CD1c-positive myeloid dendritic cell (primary cell): ENCODE measurements around the gene ERBB4.

Source experiments
- DNase-seq: peaks from one replicate; pipeline ENCODE4 v3.0.0-alpha.2; 2016; ENCODE audit errors: extremely low spot score

ERBB4 gene

DNA sequence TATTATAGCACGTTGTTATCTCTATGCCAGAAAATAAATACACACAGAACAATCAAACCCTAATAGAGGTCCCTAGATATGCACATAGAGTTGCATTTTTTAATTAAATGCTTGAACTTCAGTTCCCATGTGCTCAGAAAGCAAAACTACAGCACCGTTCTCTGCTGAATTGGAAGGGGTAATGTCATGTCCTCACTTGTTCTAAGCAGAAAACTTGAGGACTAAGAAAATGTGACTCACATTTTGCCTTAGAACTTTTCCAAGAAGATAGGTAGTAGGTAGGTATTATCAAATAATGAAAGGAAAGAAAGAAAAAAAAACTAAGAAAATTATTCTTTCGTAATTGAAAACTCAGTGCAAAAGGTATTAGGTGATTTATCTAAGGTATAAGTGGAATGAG, 607.3 kb downstream of the ERBB4 start:
- no peak for DNase-seq

DNA sequence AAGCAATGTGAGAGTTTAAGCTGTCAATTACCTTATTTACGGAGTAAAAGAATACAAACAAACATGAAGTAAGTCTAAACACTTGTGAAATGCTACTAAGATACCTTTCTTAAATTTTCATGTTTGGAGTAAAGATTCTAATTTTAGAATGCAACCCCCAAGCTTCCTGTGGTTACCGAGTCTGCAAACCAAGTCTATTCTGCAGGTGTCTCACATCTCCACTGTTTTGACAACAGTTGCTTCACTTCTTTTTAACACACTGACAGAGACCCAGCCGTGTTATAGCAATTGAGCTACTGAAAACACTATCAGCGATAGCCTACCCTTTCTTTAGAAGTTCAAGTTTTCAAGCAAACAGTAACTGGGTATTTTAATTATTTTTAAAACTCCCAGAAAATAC, 608.3 kb downstream of the ERBB4 start:
- DNase-seq: no peak

DNA sequence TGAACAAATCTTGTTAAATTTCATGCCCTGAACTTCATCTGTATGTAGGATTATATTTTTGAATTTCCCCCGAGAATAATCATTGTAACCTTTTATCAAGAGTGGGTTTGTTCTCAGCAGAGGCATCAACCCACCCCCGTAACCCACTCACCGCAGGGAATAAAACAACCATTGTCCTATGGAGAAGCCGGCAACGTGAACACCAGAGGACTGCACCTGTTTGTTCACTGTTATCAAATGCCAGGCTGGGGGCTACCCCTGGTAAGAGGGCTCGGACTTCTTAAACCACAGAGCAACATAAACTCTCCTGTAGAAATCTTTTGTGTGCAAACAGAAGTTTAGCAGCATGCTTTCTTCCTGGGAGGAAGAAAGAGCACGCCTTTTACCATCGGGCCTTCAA, 610.4 kb downstream of the ERBB4 start:
- DNase-seq: no peak

DNA sequence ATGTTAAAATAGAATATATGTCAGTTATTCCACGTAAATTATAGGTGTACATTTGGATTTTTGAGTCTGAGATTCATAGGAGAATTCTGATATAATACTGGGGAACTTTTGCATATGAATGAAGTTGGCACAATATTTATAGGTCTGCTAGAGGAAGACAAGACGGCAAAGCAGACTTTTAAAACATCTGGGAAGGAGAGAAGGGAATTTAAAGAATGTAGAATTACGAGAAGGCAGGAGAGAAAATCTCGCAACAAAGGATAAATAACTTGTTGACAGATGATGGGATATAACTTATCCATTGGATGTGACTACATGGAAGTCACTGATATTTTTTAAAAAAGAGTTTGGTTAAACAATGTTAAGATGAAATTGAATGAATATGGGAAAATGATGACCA, 615.6 kb downstream of the ERBB4 start:
- DNase-seq: no peak

DNA sequence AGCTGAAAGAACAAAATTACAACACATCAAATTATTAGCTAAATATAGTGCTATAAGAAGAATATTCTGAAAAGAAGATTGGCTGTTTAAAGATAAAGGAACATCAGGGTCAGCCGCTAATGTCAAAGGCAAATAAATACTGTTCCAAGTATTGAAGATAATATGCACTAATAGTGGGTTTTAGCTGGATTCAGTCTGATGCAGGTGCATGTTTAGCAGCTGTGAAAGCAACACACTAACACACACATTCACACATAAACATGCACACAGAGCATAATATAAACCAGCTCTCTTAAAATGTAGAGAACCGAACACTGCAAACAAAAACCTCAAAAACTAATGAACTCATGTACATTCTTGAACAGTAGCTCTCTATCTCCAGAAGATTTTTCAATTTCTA, 634.6 kb downstream of the ERBB4 start:
- DNase-seq: no peak

DNA sequence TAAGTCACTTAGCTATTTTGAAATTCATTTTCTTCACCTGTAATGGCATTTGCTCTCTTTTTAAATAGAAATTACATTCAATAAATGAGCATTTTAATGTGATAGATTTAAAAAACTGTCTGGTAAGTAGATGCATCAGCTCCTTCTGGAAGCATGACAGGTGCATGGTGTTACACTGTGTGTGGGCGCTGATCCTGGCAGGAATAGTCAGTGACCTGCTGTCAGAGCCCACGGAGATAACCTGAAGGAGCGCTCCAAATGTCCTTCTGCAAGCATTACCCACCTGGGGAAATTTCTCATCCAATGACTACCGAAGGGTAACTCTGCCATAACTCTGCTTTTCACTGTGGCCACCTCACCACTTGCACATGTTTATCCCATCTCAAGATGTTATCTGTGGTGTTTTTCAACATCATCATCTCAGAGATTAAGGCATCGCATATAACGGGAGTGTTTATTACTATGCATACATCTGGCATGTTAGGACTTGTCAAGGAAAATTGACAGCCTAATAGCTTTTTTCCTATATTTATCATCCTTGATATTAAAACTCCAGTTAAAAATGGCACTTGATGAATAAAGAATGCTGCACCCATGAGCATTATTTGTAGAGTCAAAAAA, 637.3 kb downstream of the ERBB4 start:
- DNase-seq: no peak

DNA sequence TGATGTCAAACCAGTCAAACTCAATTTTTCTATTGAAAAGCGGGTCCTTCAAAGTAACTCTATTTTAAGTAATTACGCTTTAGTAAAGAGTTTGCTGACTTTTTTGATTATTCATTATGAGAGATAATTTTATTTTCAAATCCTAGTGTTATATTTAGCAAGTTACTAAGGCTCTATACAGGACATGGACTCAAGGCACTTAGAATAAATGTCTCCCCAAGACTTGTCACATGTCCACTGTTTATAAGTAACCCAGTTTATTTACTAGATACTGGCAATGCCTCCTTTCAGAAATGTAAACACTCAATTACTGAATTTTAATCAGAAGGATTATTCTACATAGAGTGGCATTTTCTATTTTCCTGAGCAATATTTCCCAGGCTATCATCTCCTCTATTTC, 638.1 kb downstream of the ERBB4 start:
- DNase-seq: no peak

DNA sequence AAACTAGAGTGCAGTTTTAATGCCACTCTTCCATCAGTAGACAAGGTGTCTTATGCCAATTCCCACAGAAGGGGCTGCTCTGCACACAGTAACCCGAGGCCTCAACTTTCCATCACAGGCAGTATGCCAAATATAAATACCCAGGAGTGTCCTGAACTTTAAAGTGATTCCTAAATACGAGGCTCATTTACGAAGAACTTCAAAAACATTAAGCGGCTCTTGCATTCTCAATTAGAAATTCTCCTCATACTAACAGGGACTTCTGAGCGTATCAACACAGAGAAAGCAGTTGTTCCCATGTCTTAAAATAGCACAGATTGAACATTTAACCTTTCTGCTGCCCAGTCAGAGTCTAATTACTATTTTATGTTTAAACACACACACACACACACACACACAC, 638.6 kb downstream of the ERBB4 start:
- no peak for DNase-seq

DNA sequence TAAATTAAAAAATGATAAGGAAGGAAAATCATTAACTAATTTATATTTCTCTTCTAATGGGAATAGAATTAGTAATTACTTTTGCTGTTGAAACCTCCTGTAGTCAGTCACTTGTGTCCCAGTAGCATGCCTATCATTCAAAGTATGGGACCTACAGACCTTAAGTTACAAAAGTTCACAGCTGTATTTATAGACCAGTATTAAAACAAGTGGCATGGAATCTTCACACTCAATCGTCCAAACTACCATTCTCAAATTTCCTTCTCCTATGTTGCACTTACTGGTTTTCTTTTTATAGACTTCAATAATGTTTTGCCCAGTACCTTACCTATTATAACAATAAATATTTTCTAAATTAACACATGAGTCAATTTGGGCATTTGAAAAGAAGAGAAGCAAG, 639.9 kb downstream of the ERBB4 start:
- no peak for DNase-seq

DNA sequence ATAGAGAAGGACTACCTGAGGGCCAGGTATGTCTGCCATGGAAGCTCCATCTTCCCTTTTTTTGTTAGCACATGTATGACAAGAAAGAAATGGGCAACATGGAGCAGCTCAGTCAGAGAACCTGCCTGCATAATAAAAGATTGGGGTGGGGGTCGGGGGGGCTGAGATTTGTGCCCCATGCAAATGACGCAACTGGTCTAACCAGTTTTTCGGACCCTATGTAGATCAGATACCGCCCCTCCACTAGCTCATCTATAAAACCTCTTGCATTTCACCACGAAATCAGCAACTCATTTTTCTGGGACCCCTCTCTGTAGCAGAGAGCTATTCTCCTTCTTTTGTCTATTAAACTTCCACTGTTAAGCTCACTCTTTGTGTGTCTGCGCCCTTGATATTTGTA, 657.2 kb downstream of the ERBB4 start:
- no peak for DNase-seq

DNA sequence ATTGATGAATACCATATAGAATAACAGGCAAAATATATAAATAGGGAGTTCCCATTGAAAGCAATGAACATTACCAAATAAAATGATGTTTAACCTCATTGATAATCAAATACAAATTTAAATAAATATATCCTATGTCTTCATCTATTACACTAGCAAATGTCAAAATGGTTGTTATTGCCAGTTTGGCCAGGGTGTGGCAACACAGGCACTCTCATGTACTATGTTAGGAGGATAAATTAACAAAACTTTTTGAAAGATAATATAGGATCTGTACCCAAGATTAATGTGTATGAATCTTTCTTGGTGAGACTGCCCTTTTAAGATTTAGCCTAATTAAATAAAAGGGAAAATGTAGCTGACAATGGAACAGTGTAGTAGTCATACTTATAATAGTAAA, 659.3 kb downstream of the ERBB4 start:
- DNase-seq: no peak

DNA sequence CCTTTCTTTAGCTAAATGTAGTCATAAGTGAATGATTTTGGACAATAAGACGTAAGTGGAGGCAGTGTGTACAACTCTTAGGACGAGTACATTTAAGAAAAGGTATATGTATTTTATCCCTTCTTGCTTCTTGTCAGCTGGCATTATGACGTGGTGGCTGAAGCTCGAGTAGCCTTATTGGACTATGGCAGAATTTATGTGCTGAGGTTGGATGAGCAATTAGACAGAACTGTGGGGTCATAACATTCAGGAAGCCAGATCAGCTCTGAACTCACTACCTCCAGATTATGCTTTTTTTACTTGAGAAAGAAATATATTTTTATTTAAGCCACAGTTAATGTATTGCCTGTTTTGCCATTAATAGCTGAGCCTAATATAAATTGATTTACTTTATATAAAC, 661.5 kb downstream of the ERBB4 start:
- no peak for DNase-seq

DNA sequence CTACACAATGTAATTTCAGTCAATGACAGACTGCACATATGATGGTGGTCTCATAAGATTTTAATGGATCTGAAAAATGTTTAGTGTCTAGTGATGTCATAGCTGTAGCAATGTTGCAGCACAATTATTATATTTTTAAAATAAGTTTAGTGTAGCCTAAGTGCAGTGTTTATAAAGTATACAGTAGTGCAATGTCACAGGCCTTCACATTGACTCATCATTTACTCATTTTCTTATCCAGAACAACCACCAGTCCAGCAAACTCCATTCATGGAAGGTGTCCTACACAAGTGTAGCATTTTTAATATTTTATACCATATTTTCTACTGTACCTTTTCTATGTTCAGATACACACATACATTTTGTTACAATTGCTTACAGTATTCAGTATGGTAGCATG, 663.1 kb downstream of the ERBB4 start:
- no peak for DNase-seq

DNA sequence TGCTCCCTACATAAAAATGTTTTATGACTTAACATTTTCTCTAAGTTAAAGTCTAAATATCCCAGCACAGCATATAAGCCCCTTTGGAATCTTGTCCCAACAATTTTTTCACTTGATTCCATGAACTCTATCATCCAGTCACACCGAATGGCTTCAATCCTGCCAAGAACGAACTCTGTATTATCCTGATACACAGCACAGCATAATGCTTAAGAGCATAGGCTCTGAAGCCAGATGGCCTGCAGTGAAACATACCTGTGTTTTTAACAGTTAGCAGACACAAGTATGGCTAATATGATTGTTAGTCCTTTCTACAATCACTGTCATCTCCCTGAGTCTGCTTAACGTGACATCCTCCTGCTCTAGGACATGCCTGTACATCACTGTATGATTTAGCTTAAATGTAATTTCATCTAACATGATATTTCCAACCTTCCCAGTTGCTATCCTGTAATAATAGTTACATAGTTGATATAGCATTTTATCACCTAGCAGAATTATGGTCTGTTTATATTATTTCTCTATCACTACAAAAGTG, 669.5 kb downstream of the ERBB4 start:
- DNase-seq: no peak

DNA sequence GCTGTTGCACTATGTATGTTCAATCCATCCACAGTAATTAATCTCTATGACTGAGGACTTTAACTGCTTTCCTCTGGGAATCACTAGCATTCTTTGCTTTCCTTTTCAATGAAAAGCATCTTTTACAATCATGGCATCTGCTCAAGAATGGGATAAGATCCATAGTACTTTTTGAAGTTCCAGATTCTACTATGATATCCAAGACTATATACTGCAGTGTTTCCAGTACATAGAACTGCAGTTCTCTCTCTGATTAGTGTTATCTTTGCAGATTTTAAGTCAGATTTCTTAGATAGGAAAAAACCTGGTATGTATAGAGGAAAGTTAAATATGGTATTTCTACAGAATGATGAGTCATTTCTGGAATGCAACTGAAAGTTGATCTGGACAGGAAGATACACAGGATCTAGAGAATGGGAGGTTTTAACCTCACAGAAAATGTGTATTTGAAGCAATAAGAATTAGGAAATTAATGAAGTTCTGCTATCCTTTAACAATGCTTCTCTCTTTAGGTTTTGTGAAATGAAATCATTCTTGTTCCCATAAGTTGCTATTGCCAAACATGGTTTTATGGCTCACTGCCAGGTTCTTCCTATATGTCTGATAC, 670.7 kb downstream of the ERBB4 start:
- no peak for DNase-seq

DNA sequence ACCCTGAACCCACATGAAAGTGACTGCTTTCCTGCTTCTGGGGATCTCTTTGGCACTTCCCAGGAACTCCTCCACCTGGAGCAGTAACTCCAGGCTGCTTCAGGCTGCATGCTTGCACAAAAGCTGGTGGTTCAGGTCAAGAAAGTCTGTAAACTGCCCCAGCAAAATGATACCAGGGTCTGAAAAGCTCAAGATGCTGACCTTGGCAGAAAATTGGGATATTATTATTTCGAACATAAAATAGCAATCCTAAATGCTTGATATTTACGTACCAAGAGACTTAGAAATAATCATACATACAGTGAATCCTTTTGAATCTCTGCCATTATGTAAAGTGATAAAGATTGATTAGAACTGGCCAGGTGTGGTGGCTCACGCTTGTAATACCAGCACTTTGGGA, 674.3 kb downstream of the ERBB4 start:
- DNase-seq: no peak

DNA sequence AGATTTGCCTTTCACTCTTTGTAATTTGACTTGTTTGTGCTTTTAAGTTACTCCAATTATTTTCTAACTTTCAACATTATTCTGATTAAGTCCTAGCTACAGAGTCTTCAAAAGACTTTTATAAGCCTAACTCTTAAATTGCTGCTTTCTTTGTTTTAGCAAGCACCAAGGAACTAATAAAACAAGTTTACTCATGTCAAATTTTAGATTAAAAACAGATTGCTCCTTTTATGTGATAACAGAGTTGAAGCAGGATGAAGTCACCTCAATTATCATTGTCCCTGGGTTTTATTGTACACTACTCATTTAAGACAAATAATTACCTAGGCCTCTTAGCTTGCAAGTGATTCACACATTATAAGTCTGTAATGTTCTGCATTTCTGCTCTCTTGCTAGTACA, 678.4 kb downstream of the ERBB4 start:
- DNase-seq: no peak

DNA sequence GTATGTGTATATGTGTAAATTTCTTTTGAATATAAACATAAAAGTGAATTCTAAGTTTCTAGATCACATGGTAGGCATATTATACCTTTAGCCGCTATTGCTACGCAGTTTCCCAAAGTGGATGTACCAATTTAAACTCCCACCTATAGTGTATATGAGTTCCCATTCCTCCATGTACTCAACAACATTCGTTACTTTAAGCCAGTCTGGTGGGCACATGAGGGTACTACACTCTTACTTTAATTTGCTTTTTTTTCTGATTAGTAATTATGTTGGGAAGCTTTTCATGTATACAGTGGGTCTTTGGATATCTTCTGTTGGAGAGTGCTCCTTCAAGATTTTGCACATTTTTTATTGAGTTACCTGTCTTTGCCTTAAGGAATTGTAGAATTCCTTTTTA, 683.8 kb downstream of the ERBB4 start:
- DNase-seq: no peak

DNA sequence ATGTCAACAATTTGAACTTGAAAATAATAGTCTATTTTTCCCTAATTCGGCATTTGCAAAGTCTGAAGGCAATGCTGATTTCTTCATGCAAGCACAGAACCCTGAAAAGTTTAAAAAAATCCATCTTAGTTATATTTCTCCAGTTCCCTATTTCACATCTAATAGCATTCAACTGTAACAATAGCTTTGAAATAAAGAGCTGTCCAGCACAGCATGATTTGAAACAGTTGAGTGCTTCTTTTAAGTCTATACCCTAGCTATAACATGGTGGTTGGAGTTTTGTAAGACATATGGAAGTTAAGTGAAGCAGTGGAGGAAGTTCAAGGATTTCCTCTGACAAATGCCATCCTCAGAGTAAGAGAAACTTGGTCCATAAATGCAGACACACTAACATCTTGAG, 691.9 kb downstream of the ERBB4 start:
- no peak for DNase-seq

DNA sequence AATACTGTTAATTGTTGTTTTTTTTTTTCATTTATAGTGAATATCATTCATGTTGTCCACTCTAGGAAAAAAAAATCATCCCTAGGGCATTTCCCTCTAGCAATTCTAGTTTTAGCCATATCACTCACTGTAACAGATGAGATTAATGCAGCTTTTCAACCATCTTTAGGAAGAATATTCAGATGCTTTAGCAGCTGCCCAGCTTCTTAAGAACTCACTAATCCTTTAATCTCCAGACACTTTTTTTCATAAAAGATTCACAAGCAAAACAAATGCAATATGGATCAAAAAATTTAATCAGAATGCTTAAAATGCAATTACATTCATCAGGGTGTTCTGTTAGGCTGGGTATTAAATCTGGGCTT, 692.6 kb downstream of the ERBB4 start:
- DNase-seq: no peak

DNA sequence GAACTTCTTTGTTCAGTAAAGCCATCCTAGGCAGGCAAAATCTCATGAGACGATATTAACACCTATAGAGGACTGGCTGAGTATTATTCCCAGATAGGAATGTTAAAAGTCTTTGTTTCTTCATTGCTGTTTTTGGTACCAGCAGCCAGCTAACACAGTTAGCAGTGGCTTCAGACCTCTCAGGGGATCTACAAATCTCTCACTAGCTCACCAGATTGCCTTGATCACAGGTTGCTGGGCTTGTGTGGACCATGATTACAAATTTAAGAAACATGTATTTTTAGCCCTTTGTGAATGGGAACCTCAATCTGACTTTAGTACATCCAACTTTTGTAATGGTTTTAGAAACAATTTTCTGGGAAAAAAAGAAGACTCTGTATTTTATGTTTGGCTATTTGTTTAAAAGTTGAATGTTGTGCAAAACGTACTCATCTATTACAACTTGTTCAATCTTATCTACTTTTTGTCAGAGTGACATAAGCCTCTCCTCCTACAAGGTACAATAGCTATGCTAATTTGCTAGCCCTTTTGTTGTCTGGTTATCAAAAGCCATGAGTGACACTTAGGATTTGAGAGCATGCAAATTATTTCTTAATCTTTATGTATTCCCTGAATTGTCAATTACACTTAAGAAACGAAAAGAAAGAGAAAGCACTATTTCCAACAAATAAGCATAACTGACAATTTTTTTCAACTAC, 693.1 kb downstream of the ERBB4 start:
- no peak for DNase-seq

DNA sequence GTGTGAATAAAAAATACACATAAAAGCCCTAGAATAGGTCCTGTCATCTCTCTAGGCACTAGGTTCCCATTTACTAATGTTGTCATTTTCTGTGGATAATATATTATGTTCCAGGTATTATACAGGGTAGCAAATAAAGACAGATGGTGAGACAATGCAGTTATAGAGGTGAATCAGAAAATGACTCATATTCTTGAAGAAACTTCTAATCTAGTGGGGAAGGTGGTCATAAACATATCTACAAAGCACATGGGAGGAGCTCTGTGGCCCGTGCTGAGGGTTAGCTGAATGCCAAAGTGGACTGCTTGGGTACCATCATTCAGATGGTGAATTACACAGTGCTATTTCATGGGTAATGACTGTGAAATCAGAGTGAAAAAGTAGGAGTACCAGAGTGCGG, 700.9 kb downstream of the ERBB4 start:
- no peak for DNase-seq

DNA sequence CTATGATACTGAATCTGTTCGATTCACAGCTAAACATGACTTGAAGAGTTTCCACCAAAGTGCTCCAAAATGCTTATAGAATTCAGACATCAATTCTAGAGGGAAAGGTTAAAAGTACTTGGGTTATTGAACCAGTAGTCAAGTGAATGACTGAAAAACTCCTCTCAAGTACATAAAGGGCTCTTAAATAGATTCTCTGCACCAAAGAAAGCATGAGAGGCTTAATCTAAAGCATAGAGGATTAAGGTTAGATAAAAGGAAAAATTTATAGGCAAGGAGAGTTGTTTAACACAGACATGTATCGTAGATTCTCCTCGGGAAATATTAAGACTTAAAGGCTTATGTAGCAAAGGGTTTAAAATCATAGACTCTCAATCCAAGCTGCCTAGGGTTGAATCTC, 701.4 kb downstream of the ERBB4 start:
- no peak for DNase-seq
